Measurements from ENCODE around the gene MPP3.

- TF ChIP-seq ZNF48 (tag by site-specific recombination; IDR thresholded peaks at IDR 0.05) (no peak), TCF7L2 (IDR thresholded peaks at IDR 0.05; ENCODE audit: borderline replicate concordance, low read depth, low read length) (no peak), ZNF707 (tag by site-specific recombination; IDR thresholded peaks at IDR 0.05) (no peak), ZBTB48 (tag by site-specific recombination; IDR thresholded peaks at IDR 0.05) (no peak), MZF1 (tag by site-specific recombination; IDR thresholded peaks at IDR 0.05; ENCODE audit: borderline replicate concordance) (no peak), PRDM4 (tag by site-specific recombination; IDR thresholded peaks at IDR 0.05) (no peak), ZNF121 (tag by site-specific recombination; IDR thresholded peaks at IDR 0.05) (no peak)
Observed at GRCh38 chr17:43861960-43862359, 29.0 kb upstream of the MPP3 start.
